ENCODE results near the gene ACTL10. TPM values are rescaled to one million over a fixed set of nuclear protein-coding genes. Genes with fewer than 3 reads are reported as not detected.

ACTL10 gene
- total RNA-seq, 1 donor from 2014 or later = 2.8 TPM

- ChIA-PET CTCF (no interaction called here), POLR2A (interaction anchor here (0.6 to 1.0 kb wide), 2 partner anchors 8 to 113 kb away, joined by 3 to 4 read pairs; no protein-coding TSS in a partner anchor)
- ATAC-seq (ENCODE audit: low read depth) = no peak
- Mint-ChIP-seq H3K4me3 (no peak overlapping the region), H3K9me3 (no peaks in the 10 kb centered on the region), H3K27ac (no peak overlapping the region), H3K27me3 (no peaks in the 10 kb centered on the region), H3K36me3 (ENCODE audit: low read depth) (no peaks in the 10 kb centered on the region), H3K4me1 (peaks cover 20% of the 10 kb centered on the region)
- TF ChIP-seq, protein P1, sequence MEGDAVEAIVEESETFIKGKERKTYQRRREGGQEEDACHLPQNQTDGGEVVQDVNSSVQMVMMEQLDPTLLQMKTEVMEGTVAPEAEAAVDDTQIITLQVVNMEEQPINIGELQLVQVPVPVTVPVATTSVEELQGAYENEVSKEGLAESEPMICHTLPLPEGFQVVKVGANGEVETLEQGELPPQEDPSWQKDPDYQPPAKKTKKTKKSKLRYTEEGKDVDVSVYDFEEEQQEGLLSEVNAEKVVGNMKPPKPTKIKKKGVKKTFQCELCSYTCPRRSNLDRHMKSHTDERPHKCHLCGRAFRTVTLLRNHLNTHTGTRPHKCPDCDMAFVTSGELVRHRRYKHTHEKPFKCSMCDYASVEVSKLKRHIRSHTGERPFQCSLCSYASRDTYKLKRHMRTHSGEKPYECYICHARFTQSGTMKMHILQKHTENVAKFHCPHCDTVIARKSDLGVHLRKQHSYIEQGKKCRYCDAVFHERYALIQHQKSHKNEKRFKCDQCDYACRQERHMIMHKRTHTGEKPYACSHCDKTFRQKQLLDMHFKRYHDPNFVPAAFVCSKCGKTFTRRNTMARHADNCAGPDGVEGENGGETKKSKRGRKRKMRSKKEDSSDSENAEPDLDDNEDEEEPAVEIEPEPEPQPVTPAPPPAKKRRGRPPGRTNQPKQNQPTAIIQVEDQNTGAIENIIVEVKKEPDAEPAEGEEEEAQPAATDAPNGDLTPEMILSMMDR (IDR thresholded peaks at IDR 0.05) = no peak
- DNase-seq = no peak
- intact Hi-C loops (cut with micrococcal nuclease) = no loop called here
These were observed 6.1 kb upstream of the ACTL10 start for GRCh38 chr20:33660685-33661058.

DNA sequence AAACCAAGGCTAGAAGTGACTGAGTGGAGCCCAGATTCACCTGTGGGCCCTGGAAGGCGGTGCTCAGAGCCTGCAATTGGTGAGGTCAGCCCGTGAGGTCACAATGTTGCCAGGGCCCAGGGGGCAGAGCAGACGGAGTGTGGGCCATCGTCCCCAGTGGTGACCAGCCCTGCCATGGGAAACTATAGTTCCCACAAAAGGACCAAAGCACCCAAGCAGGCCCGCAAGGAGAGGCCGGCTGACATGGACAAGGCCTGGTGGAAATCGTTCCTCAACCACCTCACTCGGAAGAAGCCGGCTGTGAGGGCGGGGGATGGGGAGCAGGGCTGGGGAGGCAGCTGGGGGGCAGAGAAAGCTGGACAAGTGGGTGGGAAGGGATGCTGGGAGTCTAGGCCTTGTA is 4.6 kb upstream of the ACTL10 start, which contains the start of gene C20orf144:
TSS of gene C20orf144 (plus strand) at position 156 of the 400 bp plus-strand sequence. CDS start at position 175, 19 bp downstream.
- peak within 1 kb of the TSS; percentile 87 for H3K4me3 Mint-ChIP-seq
- ChIA-PET POLR2A (interaction anchor here (0.5 to 2.1 kb wide), 3 partner anchors 23 to 331 kb away, joined by 3 to 7 read pairs (median 6); partner anchors contain the start of gene RALY), CTCF (interaction anchor here (2.0 kb wide), 1 partner anchor 8 kb away, joined by 9 read pairs; no protein-coding TSS in a partner anchor)
- H3K9me3 Mint-ChIP-seq = no peaks in the 10 kb centered on the region
- no peak for DNase-seq
- H3K4me1 Mint-ChIP-seq = peaks cover 27% of the 10 kb centered on the region
- TF ChIP-seq, protein P1 (IDR thresholded peaks at IDR 0.05) = no peak
- no peaks in the 10 kb centered on the region for H3K36me3 Mint-ChIP-seq (ENCODE audit: low read depth)
- no peaks in the 10 kb centered on the region for H3K27me3 Mint-ChIP-seq
- intact Hi-C loops (cut with micrococcal nuclease) = loop anchor here (2.0 kb wide), 1 partner anchor 253 kb away; no protein-coding TSS in a partner anchor
- ATAC-seq (ENCODE audit: low read depth) = no peak
- H3K27ac Mint-ChIP-seq = peak within 1 kb of the TSS; percentile 56

DNA sequence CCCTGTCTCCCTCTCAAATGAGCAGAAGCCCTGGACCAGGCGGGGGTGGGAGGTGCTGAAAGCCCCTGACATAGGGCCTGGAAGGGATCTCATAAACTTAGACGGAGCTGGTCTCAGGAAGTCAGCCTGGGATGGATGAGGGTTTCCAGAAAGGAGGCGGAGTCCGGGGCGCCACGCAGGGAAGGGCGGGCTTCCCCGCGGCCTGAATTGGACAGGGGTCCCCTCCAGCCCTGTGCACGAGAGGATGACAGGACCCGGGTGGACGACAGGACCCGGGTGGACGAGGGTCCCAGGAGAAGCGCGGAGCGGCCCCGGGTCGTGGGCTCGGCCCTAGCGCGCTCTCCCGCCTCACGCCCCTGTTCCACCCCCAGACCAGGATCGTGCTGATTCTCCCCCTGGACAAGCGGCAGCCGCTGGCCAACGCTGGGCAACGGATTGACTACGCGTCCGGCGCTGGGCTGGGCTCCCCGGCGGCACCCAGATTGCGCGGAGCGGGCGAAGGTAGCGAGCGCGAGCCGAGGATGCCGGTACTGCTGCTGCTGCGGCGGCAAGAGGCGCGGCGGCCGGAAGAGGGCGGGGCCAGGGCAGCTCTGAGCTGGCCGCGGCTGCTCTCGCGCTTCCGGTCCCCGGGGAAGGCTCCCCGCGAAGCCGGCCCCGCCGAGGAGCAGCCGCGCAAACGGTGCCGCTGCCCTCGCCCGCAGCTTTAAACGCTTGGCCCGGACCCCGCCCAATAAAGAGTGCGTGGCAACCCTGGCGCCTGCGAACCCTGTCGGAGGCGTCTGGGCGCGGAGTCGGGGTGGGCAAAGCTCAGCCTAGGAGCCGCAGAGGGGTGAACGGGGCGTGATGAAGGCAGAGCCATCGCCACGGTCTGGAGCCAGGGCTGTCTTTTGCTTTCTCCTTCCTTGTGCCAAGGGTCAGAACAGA is 3.3 kb upstream of the ACTL10 start:
- Mint-ChIP-seq H3K4me1 (peaks cover 32% of the 10 kb centered on the region), H3K9me3 (no peaks in the 10 kb centered on the region), H3K36me3 (ENCODE audit: low read depth) (no peaks in the 10 kb centered on the region), H3K27me3 (no peaks in the 10 kb centered on the region), H3K4me3 (peak overlapping the region; percentile 87), H3K27ac (peak overlapping the region; percentile 77)
- ChIA-PET CTCF (interaction anchor here (0.6 to 2.0 kb wide), 4 partner anchors 9 to 206 kb away, joined by 3 to 9 read pairs (median 3); partner anchors contain the start of gene ZNF341), POLR2A (interaction anchor here (0.6 to 3.0 kb wide), 14 partner anchors 9 to 449 kb away, joined by 3 to 18 read pairs (median 4); partner anchors contain the start of genes CBFA2T2, CDK5RAP1, EIF2S2 and RALY)
- intact Hi-C loops (cut with micrococcal nuclease) = loop anchor here (1.0 to 2.0 kb wide), 2 partner anchors 148 to 255 kb away; partner anchors contain the start of gene CHMP4B
- DNase-seq (peak; percentile 80), ATAC-seq (ENCODE audit: low read depth) (peak; percentile 59)
- TF ChIP-seq, protein P1 (IDR thresholded peaks at IDR 0.05) = no peak

DNA sequence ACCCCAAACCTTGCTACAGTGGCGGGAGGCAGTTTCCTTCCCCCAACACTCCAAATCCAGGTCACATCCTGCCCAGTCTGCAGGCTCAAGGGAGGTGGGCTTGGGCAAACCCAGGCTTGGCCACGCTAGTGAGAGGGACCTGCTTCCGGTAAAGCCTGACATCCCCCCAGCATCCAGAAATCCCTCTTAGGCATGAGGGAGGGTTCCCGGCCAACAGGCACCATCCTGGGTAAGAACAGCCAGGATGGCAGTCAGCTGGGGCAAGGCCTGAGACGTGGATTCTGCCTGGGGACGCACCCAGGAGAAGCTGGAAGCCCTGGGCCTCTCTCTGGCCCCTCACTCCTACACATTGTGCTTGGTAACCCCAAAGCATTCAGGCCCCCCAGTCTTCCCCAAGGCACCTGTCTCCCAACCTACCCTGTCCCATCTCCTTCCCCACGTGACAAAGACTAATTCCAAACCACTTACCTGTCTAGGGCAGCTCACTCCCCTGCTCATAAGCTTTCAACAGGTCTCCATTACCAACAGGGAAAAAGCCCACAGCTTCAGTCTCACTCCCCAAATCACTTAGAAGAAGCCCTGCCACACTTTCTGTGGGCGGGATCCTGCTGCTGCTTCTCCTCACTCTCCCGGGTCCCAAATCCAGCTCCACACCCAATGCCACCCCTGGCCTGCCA is 2.5 kb upstream of the ACTL10 start:
- peak overlapping the region; percentile 83 for H3K27ac Mint-ChIP-seq
- DNase-seq (no peak), ATAC-seq (ENCODE audit: low read depth) (no peak)
- CTCF ChIA-PET = interaction anchor here (1.1 to 2.0 kb wide), 3 partner anchors 10 to 207 kb away, joined by 3 to 9 read pairs (median 3); partner anchors contain the start of gene ZNF341
- POLR2A ChIA-PET = interaction anchor here (0.6 to 3.0 kb wide), 17 partner anchors 8 to 448 kb away, joined by 3 to 18 read pairs (median 4); partner anchors contain the start of genes CBFA2T2, EIF2S2, RALY and SNTA1
- no peaks in the 10 kb centered on the region for H3K36me3 Mint-ChIP-seq (ENCODE audit: low read depth)
- TF ChIP-seq, protein P1 (IDR thresholded peaks at IDR 0.05) = no peak
- intact Hi-C loops (cut with micrococcal nuclease) = no loop called here
- H3K9me3 Mint-ChIP-seq = no peaks in the 10 kb centered on the region
- H3K4me1 Mint-ChIP-seq = peaks cover 34% of the 10 kb centered on the region
- H3K4me3 Mint-ChIP-seq = peak overlapping the region; percentile 87
- H3K27me3 Mint-ChIP-seq = no peaks in the 10 kb centered on the region
